ENCODE results near the gene BCAS3.

BCAS3 gene

DNA sequence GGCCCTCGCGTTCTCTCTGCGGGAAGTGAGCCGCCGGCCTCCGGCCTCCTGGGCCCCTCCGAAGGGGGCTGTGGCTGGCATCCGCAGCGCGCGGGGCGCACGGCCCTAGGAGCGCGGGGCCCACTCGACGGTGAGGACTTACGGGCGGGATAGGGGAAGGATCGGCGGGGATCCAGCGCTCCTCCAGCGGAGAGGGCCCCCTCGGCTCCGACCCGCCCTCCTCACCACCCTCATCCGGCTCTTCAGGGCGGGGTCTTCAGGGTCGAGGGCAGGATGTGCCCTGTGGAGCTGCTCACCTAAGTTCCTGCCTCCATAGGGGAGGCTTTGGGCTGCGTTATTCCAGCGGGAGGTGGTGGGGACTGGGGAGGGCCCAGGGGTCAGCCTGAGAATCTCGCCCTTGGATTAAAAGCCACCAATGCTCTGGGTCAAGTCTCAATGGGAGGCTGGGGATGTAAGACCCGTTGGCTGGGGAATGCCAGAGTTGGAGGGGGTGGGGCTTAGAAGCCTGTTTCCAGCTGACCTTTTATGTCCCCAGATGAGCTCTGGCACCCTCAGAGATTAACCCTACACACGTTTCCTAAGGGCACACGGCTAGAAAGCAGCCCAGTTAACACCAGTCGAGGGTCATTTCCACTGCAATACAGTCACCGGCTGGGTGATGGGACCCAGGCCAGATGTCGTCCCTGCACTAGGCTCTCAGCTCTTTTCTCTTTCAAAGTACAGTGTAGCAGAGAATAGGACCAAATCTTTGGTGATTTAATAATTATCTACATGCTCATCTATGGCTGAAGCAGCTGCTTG is 735.4 kb downstream of the BCAS3 start:
- peak overlapping the region; percentile 67 for H3K4me3 ChIP-seq (ENCODE audit: low read length)
- peaks cover 2% of the 10 kb centered on the region for H3K4me1 ChIP-seq (ENCODE audit: control insufficient read depth, insufficient read depth, low read length)
- peaks cover 35% of the 10 kb centered on the region for H3K27me3 ChIP-seq (ENCODE audit: control insufficient read depth, insufficient read depth, low read length)
- H3K9ac ChIP-seq (ENCODE audit: low read length) = no peak overlapping the region
- no peaks in the 10 kb centered on the region for H3K36me3 ChIP-seq (ENCODE audit: control insufficient read depth, insufficient read depth, low read length)
- no peak overlapping the region for H3K27ac ChIP-seq (ENCODE audit: low read depth, low read length)

GRCh38 chr17:61413661-61414126 is 736.0 kb downstream of the BCAS3 start:
- Histone ChIP-seq H3K36me3 (ENCODE audit: control insufficient read depth, insufficient read depth, low read length) (no peaks in the 10 kb centered on the region), H3K4me1 (ENCODE audit: control insufficient read depth, insufficient read depth, low read length) (peaks cover 2% of the 10 kb centered on the region), H3K27ac (ENCODE audit: low read depth, low read length) (no peak overlapping the region), H3K27me3 (ENCODE audit: control insufficient read depth, insufficient read depth, low read length) (peaks cover 28% of the 10 kb centered on the region), H3K9ac (ENCODE audit: low read length) (no peak overlapping the region), H3K4me3 (ENCODE audit: low read length) (no peak overlapping the region)

- no peak overlapping the region for H3K27ac ChIP-seq (ENCODE audit: low read depth, low read length)
Observed at GRCh38 chr17:61414141-61414935, 736.7 kb downstream of the BCAS3 start.

DNA sequence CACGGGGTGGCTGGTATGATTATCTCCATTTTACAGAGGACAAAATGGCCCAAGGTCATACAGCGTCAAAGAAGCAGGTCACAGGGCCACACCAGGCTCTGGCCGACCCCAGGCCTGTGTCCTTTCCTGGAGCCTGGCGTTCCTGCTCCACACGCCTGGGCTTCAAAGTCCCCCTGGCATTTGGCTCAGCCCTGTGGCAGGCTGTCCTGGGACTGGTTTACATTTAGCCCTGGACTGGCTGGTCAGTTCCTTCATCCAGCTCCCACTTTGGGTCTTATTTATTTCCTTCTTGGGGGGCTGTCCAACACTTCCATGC is 737.2 kb downstream of the BCAS3 start:
- Histone ChIP-seq H3K27ac (ENCODE audit: low read depth, low read length) (no peak overlapping the region), H3K9ac (ENCODE audit: low read length) (no peak overlapping the region), H3K36me3 (ENCODE audit: control insufficient read depth, insufficient read depth, low read length) (no peaks in the 10 kb centered on the region), H3K27me3 (ENCODE audit: control insufficient read depth, insufficient read depth, low read length) (peaks cover 24% of the 10 kb centered on the region), H3K4me1 (ENCODE audit: control insufficient read depth, insufficient read depth, low read length) (peaks cover 2% of the 10 kb centered on the region), H3K4me3 (ENCODE audit: low read length) (no peak overlapping the region)

More at GRCh38 chr17:61414141-61414935, 736.7 kb downstream of the BCAS3 start:
- Histone ChIP-seq H3K27me3 (ENCODE audit: control insufficient read depth, insufficient read depth, low read length) (peaks cover 26% of the 10 kb centered on the region), H3K4me1 (ENCODE audit: control insufficient read depth, insufficient read depth, low read length) (peaks cover 2% of the 10 kb centered on the region), H3K4me3 (ENCODE audit: low read length) (no peak overlapping the region), H3K36me3 (ENCODE audit: control insufficient read depth, insufficient read depth, low read length) (no peaks in the 10 kb centered on the region), H3K9ac (ENCODE audit: low read length) (no peak overlapping the region)

GRCh38 chr17:61415374-61416210 is 737.9 kb downstream of the BCAS3 start:
- H3K27ac ChIP-seq (ENCODE audit: low read depth, low read length) = no peak overlapping the region
- no peak overlapping the region for H3K9ac ChIP-seq (ENCODE audit: low read length)
- peaks cover 2% of the 10 kb centered on the region for H3K4me1 ChIP-seq (ENCODE audit: control insufficient read depth, insufficient read depth, low read length)
- H3K27me3 ChIP-seq (ENCODE audit: control insufficient read depth, insufficient read depth, low read length) = peaks cover 17% of the 10 kb centered on the region
- no peak overlapping the region for H3K4me3 ChIP-seq (ENCODE audit: low read length)
- no peaks in the 10 kb centered on the region for H3K36me3 ChIP-seq (ENCODE audit: control insufficient read depth, insufficient read depth, low read length)

DNA sequence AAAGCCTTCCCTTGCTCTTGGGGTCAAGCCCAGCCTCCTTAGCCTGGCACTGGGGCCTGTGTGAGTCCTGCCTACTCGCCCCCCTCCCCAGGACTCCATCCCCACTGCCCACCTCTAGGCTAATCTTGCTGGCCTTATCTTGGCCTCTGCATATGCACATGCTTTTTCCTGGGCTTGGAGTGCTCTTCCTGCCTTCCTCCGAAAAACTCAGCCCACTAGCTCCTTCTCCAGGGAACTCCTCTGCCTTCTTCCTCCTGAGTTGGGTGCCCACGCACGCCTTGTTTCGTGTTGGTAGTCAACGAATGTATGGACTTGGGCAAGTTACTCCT is 738.5 kb downstream of the BCAS3 start:
- Histone ChIP-seq H3K4me1 (ENCODE audit: control insufficient read depth, insufficient read depth, low read length) (peaks cover 2% of the 10 kb centered on the region), H3K9ac (ENCODE audit: low read length) (no peak overlapping the region), H3K4me3 (ENCODE audit: low read length) (no peak overlapping the region), H3K36me3 (ENCODE audit: control insufficient read depth, insufficient read depth, low read length) (no peaks in the 10 kb centered on the region), H3K27ac (ENCODE audit: low read depth, low read length) (no peak overlapping the region), H3K27me3 (ENCODE audit: control insufficient read depth, insufficient read depth, low read length) (peaks cover 14% of the 10 kb centered on the region)

- Histone ChIP-seq H3K36me3 (ENCODE audit: control insufficient read depth, insufficient read depth, low read length) (no peaks in the 10 kb centered on the region), H3K9ac (ENCODE audit: low read length) (no peak overlapping the region), H3K4me1 (ENCODE audit: control insufficient read depth, insufficient read depth, low read length) (peaks cover 2% of the 10 kb centered on the region), H3K27me3 (ENCODE audit: control insufficient read depth, insufficient read depth, low read length) (peaks cover 9% of the 10 kb centered on the region), H3K27ac (ENCODE audit: low read depth, low read length) (no peak overlapping the region), H3K4me3 (ENCODE audit: low read length) (peak overlapping the region; percentile 22)
Observed at GRCh38 chr17:61416540-61417363, 739.1 kb downstream of the BCAS3 start.

DNA sequence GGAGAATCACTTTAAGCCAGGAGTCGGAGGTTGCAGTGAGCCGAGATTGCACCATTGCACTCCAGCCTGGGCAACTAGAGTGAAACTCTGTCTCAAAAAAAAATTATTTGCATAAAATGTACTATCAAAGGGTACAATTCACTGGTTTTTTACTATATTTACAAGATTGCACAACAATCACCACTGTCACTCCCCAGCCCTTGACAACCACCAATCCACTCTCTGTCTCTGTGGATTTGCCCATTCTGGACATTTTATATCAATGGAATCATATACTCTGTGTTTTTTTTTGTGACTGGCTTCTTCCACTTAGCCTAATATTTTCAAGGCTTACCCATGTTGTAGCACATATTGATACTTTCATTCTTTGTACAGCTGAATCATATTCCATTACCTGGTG is 740.8 kb downstream of the BCAS3 start:
- H3K27ac ChIP-seq (ENCODE audit: low read depth, low read length) = no peak overlapping the region
- H3K9ac ChIP-seq (ENCODE audit: low read length) = no peak overlapping the region
- no peaks in the 10 kb centered on the region for H3K4me1 ChIP-seq (ENCODE audit: control insufficient read depth, insufficient read depth, low read length)
- no peak overlapping the region for H3K4me3 ChIP-seq (ENCODE audit: low read length)
- H3K27me3 ChIP-seq (ENCODE audit: control insufficient read depth, insufficient read depth, low read length) = peaks cover 3% of the 10 kb centered on the region
- H3K36me3 ChIP-seq (ENCODE audit: control insufficient read depth, insufficient read depth, low read length) = no peaks in the 10 kb centered on the region

DNA sequence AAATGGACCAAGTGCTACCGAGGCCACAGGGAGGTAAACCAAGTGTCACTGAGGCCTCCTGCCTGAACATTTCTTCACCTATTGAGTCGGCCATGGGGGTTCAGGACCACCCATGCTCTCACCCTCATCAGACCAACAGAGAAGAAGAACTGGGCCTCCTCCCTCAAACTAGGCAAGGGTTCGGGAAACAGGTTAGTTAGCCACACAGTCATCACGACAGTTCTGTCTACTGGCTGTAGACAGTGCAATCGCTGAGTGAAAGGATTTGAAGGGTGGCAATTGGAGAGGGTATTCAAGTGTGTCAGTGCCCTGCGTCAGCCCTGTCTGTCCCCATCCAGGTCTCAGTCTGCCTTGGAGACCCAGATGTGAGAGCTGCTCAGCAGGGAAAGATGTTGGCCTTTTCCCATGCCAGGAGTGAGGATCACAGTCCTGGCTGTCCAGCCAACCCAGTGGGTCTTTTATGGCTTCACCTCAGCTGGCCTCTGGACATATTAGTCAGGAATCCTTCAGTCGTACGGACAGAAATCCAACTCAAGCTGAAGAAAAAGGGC is 741.9 kb downstream of the BCAS3 start:
- H3K9ac ChIP-seq (ENCODE audit: low read length) = no peak overlapping the region
- H3K27me3 ChIP-seq (ENCODE audit: control insufficient read depth, insufficient read depth, low read length) = peaks cover 3% of the 10 kb centered on the region
- H3K36me3 ChIP-seq (ENCODE audit: control insufficient read depth, insufficient read depth, low read length) = no peaks in the 10 kb centered on the region
- no peaks in the 10 kb centered on the region for H3K4me1 ChIP-seq (ENCODE audit: control insufficient read depth, insufficient read depth, low read length)
- H3K27ac ChIP-seq (ENCODE audit: low read depth, low read length) = no peak overlapping the region
- no peak overlapping the region for H3K4me3 ChIP-seq (ENCODE audit: low read length)

DNA sequence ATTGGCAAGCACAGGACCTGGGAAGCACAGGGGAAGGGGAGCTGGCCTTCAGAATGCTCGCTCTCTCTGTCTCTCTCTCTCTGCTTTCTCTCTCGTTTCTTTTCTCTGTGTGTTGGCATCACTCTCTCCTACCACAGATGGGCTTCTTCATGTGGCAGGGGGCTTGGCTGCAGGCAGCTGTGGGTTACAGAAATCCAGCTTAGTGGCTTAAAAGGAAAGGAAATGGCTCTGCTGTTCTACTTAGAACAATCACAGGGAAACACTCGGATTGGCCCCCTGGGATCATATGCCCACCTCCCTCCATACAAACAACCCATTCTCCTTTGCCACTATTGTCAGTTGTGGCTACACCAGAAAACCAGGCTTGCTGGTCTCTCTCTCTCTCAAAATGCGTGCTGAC is 742.4 kb downstream of the BCAS3 start:
- H3K9ac ChIP-seq (ENCODE audit: low read length) = no peak overlapping the region
- H3K4me1 ChIP-seq (ENCODE audit: control insufficient read depth, insufficient read depth, low read length) = no peaks in the 10 kb centered on the region
- H3K36me3 ChIP-seq (ENCODE audit: control insufficient read depth, insufficient read depth, low read length) = no peaks in the 10 kb centered on the region
- H3K4me3 ChIP-seq (ENCODE audit: low read length) = no peak overlapping the region
- H3K27me3 ChIP-seq (ENCODE audit: control insufficient read depth, insufficient read depth, low read length) = peaks cover 3% of the 10 kb centered on the region
- no peak overlapping the region for H3K27ac ChIP-seq (ENCODE audit: low read depth, low read length)

DNA sequence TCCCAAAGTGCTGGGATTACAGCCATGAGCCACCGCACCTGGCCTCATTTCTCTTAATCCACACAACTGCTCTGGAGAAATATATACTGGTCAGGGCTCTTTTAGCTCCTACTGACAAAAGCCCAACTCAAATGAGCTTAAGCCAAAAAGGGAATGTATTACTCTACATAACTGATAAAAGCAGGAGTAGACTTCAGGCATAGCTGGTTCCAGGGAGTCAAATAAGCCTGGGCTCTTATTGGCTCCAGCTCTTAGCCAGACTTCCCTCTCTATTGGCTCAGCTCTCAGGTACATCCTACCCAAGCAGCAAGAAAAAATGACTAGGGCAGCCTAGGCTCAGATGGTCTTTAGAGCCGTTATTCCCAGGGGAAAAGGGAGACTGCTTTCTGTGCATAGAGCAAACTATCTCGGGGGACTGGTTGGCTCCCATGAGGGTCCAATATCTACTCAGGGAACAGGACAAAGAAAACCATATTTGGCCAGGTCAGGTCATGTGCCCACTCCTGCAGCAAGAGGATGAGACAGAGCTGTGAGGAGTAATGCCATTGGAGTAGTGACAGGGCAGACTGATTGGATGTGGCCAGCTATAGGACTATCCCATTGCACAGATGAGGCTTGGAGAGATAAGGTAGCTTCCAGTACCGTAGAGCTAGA is 743.2 kb downstream of the BCAS3 start:
- Histone ChIP-seq H3K4me3 (ENCODE audit: low read length) (no peak overlapping the region), H3K9ac (ENCODE audit: low read length) (no peak overlapping the region), H3K4me1 (ENCODE audit: control insufficient read depth, insufficient read depth, low read length) (no peaks in the 10 kb centered on the region), H3K27me3 (ENCODE audit: control insufficient read depth, insufficient read depth, low read length) (peaks cover 6% of the 10 kb centered on the region), H3K36me3 (ENCODE audit: control insufficient read depth, insufficient read depth, low read length) (no peaks in the 10 kb centered on the region), H3K27ac (ENCODE audit: low read depth, low read length) (no peak overlapping the region)

All from rectal smooth muscle tissue (tissue), 1 donor.